Jurkat, Clone E6-1 (cell line): ENCODE data around the gene LRSAM1.

ENCODE experiments used
- DNase-seq: peaks from one replicate; pipeline ENCODE4 v3.0.0-alpha.2; 2011; ENCODE audit warnings: low read depth, low spot score
- H3K4me3 ChIP-seq: 2 replicates; pipeline ENCODE4 v1.5.1; 2011; ENCODE audit warnings: mild to moderate bottlenecking, low read length, control low read depth, moderate library complexity

The LRSAM1 gene

DNA sequence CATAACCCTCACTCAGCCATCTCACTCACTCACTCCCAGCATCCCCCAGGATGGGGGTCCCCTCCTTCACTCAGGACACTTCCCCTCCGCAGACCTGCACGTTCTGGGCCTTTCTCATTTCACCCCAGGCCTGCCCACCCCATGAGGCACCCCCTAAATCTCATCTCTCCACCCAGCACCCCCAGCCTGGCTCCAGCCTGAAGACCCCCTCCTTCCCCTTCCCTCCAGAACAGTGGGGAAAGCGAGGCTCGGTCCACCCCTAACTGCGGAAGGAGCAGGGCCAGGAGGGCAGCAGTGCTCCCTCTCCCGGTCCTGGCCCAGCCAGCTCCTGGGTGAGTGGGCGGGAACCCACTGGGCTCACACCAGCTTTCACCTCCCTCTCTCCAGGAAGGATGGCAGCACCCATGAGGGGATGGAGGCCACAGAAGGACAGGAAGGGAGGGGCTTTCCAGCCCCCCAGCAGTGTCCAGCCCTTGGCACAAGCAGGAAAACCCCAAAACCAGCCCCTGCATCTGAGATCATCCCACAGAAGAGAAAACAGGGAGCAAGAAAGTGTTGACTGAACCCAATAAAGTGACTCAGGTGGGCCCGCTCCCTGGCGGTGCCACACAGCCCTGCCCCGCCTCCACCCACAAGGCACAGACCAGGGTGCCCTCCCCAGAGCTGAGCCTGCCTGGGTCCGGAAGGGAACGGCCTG, 55.0 kb downstream of the LRSAM1 start:
- H3K4me3 ChIP-seq: no peak overlapping the region
- DNase-seq: no peak

DNA sequence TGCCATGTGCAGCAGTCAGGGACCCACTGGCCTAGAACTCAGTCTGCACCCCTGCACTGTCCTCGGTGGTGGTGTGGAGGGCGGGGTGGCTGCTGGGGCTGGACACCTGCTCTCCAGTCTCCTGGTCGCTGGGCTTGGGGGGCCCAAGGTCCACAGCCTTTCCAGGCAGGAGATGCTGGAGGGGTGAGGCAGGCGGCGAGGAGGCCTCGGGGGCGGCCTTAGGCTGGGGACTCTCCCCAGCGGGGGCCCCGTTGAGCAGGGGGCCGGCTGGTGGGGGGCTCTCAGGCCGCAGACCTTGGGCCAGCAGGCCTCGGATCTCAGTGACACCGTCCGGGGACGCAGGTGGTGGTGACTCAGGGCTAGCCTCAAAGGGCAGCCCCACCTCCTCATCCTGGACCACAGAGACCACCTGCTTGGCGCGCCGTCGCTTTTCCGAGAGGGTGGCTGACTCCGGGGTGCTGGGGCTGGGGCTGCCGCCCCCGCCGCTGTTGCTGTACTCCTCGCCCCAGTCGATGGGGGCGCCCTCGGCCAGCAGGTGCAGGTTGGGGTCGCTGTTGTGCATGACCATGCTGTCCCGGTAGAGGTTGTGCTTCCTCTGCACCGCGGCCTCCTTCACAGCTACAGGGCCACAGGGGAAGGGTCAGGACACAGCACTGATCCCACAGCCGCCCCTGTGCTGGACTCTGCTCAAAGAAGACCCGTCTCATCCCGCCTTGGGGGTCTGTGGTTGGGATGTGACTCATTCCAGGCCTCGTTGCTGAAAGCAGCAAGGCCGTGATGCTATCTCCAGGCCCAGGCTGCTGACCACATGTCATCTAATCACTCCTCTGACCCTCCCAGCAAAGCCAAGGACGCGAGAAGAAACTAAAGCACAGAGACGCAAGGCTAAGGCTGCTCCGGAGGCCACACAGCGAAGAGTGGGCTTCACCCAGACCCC, 55.8 kb downstream of the LRSAM1 start:
- no peak for DNase-seq
- no peak overlapping the region for H3K4me3 ChIP-seq

DNA sequence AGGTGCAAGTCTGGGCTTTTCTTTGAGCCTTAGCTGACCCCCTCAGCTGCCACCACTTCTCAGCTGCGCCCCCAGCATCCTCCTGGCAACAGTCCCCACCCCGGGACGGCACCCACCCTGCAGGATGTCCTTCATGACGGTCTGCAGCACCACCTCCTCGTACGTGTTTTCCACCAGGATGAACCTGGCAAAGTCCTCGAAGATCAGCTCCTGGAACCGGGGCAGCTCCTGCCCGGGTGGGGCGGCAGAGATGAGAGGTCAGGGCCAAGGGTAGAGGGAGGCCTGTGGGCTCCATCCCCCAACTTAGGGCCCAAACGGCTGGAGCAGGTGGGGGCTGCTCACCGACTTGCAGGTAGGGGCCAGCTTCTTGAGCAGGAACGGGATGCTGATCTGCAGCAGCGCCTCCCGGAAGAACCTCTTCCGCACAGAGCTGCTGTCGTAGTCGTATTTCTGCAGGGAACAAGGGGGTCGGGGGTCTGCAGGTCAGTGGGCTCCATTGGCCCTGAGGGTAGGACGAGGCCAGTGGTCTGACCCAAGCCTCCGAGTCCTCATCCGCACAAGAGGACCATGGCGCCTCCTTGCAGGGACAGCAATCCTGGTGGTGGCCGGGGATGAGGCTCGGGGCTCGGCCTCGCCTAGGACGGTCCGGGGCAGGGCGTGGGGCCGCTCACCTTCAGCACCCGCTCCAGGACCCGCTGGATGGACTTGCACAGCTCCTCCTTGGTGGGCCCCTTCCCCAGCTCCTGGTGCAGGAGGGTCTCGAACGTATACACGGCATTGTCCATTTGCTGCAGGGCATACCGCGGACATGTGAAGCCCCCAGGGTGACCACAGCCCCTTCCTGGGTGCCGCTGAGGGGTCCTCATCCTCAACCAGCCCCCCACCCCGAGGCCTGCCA, 56.7 kb downstream of the LRSAM1 start:
- DNase-seq: no peak
- no peak overlapping the region for H3K4me3 ChIP-seq

DNA sequence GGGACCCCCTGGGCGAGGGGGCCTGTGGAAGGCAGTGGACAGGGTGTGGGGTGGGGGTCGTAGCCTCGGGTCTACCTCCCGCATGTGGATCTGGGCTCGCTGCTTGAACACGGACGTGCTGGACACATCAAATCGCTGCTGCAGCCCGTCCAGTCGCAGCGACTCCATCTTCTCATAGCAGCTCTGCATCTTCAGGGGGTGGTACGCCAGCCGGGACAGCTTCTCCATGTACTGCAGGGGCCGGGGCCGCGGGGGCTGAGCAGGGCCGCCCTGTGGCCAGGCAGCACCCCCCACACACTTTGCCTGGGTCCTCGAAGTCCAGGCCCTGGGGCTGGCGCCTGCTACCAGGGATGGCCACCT, 57.6 kb downstream of the LRSAM1 start:
- H3K4me3 ChIP-seq: no peak overlapping the region
- no peak for DNase-seq

DNA sequence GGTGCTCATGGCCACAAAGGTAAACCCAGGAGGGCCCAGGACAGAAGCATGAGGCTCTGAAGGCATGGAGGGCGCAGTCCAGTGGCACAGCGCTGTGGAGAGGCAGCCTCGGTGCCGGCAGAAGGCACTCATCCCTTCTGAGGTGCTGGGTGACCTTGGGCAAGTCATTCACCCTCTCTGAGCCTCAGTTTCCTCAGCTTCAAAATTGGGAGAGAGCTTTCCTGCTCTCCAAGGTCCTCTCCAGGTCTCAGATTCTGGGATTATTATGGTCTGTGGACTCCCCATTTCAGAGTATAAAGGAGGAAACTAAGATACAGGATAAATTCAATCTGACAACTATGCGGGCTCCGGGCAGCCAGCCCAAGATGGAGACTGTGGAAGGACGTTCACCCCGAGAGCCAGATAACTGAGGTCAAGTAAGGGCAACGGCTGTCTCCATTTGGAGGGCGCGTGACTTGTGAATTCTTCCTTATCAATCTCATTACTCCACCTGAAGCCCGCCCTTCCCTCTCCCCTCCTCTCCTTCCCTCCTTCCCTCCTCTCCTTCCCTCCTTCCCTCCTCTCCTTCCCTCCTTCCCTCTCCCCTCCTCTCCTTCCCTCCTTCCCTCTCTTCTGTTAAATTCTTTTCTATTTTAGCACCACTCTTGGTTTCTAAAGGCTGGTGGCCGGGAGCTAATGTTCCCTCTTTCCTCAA, 58.1 kb downstream of the LRSAM1 start:
- no peak for DNase-seq
- no peak overlapping the region for H3K4me3 ChIP-seq

DNA sequence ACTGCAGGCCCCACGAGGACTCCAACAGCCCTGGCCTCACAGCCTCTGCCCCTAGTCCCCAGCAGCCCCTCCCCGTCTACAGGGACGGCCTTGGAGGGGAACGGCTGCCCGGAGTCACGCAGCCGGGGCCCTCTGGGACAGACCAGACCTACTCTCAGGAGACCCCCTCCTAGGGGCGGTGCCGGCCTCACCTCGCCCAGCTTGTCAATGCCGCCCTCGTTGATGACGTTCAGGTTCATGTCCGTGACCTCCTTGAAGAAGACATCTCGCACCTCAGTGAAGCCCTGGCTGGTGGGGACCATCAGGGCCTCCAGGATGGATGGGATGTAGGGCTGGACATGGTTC, 58.6 kb downstream of the LRSAM1 start:
- H3K4me3 ChIP-seq: no peak overlapping the region
- no peak for DNase-seq

DNA sequence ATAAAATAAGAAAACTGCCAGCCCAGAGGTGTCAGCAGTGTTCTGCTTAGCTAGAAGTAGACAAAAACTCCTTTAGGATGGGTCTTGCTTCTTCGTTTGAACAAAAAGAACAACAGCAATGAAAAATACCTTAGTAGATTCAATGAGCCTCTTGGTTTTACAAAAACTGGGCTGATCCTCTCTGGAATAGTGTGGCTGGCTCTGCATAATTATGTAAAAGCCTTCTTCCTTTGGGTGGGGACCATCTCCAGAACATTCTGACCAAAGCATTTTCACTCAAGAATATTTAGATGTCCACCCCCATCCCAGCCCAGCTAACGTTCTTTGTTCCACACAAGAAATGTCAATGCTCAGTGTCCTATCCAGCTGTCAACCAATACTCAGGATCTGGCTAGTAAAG, 63.2 kb downstream of the LRSAM1 start:
- no peak overlapping the region for H3K4me3 ChIP-seq
- no peak for DNase-seq

DNA sequence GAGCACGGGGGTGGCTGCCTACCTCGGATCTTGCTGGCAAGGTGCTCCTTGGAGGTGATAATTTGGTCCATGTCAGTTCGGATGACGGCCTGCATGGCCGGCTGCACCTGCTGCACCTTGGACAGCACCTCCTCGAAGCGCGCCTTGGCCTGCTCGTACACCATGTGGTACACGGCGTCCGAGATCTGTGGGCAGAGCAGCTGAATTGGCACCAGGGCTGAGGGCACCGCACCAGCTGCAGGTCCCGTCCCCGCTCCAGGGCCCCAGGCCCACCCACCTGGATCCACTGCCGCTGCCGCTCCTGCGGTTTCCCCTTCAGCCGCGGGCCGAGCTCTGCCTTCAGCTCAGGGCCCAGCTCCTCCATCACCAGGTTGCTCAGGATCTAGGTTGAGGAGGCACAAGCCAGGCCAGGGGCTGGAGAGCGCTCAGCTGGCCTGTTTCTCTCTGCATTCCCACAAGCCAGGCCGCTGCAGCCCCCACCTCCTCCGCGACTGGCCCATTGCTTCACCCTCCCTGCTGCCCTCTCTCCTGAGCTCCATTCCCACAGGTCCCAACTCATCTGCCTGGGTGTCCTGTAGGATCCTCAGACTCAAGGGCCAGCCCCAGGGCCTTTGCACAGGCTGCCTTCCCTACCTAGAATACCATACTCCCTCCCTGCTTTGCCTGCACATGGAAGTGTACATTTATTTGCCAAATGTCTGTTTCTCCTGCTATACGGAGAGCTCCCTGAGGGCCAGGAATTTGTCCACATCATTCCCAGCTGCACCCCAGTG, 65.7 kb downstream of the LRSAM1 start:
- no peak overlapping the region for H3K4me3 ChIP-seq

DNA sequence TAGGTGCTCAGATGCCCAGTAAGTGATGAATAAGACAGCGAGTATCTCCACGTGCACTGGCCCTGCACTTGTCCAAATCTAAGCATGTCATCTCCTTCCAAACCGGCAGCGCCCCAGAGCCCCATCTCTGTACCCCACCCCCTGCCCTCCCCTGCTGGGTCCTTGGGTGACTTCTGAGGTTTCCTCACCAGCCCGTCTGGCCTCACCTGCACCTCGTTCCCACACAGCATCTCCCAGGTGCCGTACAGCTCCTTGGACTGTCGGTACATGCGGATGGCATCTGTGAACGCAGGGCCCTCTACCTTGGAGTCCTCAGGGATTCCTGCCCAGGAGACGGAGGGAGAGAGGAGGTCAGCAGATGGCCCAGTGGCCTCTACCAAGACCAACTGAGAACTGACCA, 66.3 kb downstream of the LRSAM1 start:
- H3K4me3 ChIP-seq: no peak overlapping the region
- no peak for DNase-seq

More for the DNA sequence above, 65.7 kb downstream of the LRSAM1 start:
- no peak for DNase-seq

DNA sequence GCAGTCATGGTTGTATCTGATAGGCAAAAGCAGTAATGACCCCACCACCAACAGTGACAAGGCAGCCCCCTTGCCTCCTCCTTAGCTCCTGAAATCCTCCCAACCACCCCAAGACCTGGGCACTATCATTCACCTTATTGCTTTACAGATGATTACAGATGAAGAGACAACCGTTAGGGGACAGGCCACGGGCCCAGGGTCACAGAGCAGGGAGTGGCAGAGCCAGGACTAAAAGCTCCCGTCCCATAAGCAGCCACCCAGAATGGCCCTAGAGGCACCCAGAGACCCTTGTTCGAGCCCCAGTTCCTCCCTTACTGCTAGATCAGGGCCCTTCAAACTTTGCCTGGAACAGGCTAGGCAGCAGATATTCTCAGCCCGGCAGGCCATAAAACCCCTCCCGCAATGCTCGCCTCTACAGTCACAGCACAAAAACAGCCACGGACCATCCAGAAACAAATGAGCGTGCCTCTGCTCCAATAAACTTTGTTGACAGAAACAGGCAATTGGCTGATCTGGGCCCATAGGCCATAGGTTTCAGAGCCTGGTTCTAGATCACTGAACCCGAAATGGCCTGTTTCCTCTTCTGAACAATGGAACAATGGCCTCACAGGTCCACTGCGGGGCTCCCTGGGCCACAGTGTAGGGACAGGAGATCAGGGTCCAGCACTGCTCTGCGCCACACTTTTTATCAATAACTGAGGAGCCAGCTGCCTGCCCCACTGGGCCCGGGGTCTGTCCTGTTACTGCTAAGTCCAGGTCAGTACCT, 67.0 kb downstream of the LRSAM1 start:
- H3K4me3 ChIP-seq: no peak overlapping the region
- DNase-seq: no peak

DNA sequence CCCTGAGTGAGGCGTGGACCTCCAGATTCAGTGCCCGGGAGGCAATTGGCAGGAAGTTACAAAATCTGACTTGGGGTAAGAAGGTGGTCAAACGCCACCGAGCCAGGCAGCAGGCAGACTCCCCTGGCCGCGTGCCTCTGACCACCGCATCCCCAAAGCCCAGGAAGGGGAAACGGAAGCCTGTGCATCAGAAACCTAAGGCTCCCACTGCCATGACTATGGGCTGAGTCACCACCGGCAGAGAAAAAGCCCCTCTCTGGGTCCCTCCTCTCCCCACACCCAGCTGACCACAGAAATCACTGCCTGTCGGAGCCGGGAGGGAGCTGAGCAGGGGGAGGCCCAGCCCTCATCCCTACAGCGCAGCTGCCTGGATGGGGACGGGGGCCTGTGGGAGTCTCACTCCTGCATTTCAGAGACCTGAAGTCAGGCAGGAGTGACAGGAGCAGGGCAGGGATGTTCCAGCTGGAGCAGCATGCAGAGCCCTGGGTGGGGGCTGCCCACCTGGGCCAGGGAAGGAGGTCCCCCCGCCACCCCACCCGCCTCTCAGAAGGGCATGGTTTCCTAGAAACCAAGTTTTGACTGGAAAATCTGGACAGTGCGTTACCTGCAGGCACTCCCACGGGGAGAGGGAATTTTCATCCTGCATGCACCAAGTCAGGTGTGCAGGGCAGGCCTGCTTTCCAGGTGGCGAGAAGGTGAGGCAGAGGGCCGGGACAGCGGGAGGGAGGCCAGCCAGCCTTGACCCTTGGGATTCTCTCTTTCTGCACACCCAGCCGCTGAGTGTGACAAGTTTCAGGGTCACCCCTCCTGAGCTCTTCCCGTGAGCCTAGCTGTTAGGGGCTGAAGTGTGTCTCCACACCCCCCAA, 68.2 kb downstream of the LRSAM1 start:
- H3K4me3 ChIP-seq: no peak overlapping the region
- no peak for DNase-seq

DNA sequence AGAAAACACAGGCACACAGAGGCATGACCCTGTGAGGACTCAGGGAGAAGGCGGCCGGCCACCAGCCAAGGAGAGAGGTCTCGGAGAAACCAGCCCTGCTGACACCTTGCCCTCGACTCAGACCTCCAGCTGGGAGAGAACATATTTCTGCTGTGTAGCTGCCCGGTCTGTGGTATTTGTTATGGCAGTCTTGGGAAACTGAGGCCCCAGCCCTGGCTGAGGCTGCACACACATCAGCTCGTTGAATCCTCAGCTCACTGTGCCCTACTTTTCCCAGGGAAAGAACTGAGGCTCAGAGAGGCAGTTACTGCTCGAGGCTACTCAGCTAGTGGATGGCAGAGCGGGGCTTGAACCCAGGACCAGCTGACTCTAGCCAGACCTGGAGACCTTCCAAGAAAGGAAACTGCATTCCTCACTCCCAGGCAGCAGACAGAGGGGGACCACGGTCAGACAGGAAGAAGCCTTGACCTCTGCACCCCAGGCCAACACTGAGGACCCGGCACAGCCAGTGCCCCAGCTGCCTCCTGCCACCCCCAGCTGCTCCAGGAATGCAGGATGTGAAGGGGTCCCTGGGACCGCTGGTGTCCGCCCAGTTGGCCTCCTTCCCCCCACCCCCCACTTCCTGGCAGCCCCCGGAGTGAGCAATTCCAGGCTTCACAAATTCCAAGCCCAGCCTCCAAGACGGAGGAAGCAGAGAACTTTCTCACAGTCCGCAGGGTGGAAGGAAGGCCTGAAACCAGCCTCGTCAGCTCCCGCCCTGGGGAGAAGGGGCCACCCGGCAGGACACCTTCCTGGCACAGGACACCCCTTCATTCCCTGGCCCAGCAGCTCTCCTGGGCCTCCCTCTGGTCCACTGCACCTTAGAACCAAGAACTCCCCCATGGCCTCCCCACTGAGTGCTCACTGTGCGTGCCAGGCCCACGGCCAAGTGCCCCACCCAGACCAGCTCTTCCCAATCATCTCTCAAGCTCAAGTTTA, 69.9 kb downstream of the LRSAM1 start:
- DNase-seq: no peak
- H3K4me3 ChIP-seq: no peak overlapping the region

DNA sequence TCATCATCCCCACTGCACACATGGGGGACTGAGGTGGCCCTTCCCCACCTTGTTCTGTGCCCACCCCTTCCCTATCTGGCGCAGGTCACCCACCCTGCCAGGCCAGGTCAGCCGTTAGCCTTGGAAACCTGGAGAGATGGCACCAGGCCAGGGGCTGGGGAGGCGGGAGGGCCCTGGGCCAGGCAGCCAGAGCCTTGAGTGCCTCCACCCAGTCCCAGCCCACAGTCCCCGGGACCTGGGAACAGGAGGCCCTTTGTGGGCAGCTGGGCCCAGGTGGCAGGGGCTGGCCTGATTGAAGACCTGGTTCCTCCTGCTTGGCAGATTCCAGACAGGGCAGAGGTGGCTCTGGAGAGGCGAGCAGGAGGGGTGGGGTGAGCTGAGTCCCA, 70.6 kb downstream of the LRSAM1 start:
- no peak overlapping the region for H3K4me3 ChIP-seq
- no peak for DNase-seq

DNA sequence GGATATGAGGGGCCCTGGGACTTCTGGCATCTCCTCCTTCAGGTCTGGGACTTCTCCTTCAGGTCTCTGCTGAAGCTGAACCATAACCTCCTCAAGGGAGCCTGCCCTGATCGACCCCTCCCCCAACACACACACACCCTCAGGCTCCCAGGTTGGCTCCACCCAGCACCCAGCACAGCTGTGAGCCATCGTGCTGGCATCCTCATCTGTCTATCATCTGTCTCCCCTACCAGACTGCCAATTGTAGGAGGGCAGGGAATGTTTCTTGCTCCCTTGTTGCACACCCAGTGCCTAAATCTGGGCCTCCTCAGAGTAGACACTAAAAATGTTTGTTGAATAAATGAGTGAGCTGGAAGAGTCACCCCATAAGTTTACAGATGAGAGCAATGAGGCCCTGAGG, 71.4 kb downstream of the LRSAM1 start:
- no peak for DNase-seq

DNA sequence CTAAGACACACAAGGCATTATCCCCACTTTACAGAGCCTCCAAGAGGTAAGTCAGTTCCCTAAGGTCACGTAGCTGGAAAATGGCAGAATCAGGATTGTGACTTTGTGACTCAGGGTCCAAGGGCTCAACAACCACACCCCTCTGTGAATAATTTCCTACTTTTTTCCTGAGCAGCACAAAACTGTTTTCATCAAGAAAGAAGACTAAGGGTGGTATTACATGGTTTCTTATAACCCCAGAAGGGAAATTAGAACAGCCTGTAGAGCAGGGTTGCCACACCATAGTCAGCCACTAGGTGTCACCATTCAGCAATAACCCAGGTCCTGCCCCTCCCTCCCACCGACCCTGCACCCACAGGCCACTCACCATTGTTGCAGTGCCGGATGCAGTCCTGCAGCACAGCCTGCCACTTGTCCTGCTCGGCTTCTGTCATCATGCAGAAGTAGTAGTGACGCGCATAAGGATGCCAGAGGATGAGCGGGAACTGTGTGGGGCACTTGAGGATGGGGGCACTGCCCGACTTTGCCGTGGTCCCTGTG, 72.1 kb downstream of the LRSAM1 start:
- DNase-seq: peak; percentile 22
- H3K4me3 ChIP-seq: no peak overlapping the region

More for the DNA sequence above, 71.4 kb downstream of the LRSAM1 start:
- H3K4me3 ChIP-seq: no peak overlapping the region

DNA sequence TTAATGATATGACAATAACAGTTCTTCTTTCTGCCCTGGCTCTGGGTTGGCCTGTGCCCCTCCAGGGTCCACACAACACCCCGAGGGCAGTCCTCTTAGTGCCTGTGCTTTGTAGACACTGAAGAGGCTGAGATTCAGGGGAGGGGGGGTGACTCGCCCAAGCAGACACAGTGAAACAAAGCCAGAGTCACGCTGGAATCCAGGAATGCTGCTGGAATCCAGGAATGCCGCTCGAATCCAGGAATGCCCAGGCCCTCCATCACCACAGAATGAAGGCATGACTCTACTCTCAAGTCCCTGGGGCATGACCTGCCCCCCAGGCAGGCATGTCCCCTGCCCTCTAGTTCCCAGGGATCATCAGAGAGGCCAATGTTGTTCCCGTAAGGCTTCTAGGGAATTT, 73.1 kb downstream of the LRSAM1 start:
- DNase-seq: no peak
- no peak overlapping the region for H3K4me3 ChIP-seq
